Measurements from ENCODE around the gene LCORL. TPM values are rescaled to one million over a fixed set of nuclear protein-coding genes. Genes with fewer than 3 reads are reported as not detected.

LCORL gene
- total and polyA plus RNA-seq, 9 of the 15 experiments (the other 6 are each of a cell fraction or from before 2014, with no cell fraction given), result 3.1 to 24.5 (median 11.1) TPM

GRCh38 chr4:18021720-18022571, at the start of gene LCORL (continued):
- TF ChIP-seq, protein P1, sequence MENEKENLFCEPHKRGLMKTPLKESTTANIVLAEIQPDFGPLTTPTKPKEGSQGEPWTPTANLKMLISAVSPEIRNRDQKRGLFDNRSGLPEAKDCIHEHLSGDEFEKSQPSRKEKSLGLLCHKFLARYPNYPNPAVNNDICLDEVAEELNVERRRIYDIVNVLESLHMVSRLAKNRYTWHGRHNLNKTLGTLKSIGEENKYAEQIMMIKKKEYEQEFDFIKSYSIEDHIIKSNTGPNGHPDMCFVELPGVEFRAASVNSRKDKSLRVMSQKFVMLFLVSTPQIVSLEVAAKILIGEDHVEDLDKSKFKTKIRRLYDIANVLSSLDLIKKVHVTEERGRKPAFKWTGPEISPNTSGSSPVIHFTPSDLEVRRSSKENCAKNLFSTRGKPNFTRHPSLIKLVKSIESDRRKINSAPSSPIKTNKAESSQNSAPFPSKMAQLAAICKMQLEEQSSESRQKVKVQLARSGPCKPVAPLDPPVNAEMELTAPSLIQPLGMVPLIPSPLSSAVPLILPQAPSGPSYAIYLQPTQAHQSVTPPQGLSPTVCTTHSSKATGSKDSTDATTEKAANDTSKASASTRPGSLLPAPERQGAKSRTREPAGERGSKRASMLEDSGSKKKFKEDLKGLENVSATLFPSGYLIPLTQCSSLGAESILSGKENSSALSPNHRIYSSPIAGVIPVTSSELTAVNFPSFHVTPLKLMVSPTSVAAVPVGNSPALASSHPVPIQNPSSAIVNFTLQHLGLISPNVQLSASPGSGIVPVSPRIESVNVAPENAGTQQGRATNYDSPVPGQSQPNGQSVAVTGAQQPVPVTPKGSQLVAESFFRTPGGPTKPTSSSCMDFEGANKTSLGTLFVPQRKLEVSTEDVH (IDR thresholded peaks at IDR 0.05; ENCODE audit: low read depth, partially characterized antibody), result no peak
- TF ChIP-seq ZNF778 (CRISPR knock-in tag; IDR thresholded peaks at IDR 0.05) (no peak), POLR2A (conservative IDR thresholded peaks at IDR 0.05) (peak; percentile 79), FOXJ3 (CRISPR knock-in tag; IDR thresholded peaks at IDR 0.05) (0 out of 2 replicates have a peak, but pooled peaks have one; percentile 38), ZBTB12 (CRISPR knock-in tag; IDR thresholded peaks at IDR 0.05) (peak; percentile 26; the same call in 1 of the 2 replicates), NRF1 (conservative IDR thresholded peaks at IDR 0.05 in 1 of 2, IDR thresholded peaks at IDR 0.05 in 1 of 2) (peak; percentile 78 to 81), CHD2 (IDR thresholded peaks at IDR 0.05; ENCODE audit: low read depth, low read length) (peak; percentile 41), USF1 (CRISPR knock-in tag; IDR thresholded peaks at IDR 0.05) (peak; percentile 81), CREB1 (IDR thresholded peaks at IDR 0.05) (peak; percentile 76), CREB1 (CRISPR knock-in tag; IDR thresholded peaks at IDR 0.05) (no peak; the same call in 1 of the 2 replicates), SMARCE1 (IDR thresholded peaks at IDR 0.05) (peak; percentile 31; the same call in 1 of the 2 replicates), MYC (IDR thresholded peaks at IDR 0.05; ENCODE audit: low read depth, low read length) (peak; percentile 92), MYC (CRISPR knock-in tag; IDR thresholded peaks at IDR 0.05; ENCODE audit: borderline replicate concordance, low read depth) (no peak), HDAC1 (IDR thresholded peaks at IDR 0.05) (peak in 1 of 2 experiments; percentile 91; a peak in 2 of 4 replicates), ATF6 (CRISPR knock-in tag; IDR thresholded peaks at IDR 0.05) (no peak)
- TF ChIP-seq, protein P2, sequence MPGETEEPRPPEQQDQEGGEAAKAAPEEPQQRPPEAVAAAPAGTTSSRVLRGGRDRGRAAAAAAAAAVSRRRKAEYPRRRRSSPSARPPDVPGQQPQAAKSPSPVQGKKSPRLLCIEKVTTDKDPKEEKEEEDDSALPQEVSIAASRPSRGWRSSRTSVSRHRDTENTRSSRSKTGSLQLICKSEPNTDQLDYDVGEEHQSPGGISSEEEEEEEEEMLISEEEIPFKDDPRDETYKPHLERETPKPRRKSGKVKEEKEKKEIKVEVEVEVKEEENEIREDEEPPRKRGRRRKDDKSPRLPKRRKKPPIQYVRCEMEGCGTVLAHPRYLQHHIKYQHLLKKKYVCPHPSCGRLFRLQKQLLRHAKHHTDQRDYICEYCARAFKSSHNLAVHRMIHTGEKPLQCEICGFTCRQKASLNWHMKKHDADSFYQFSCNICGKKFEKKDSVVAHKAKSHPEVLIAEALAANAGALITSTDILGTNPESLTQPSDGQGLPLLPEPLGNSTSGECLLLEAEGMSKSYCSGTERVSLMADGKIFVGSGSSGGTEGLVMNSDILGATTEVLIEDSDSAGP (CRISPR knock-in tag; IDR thresholded peaks at IDR 0.05), result no peak
- TF ChIP-seq, protein P3, sequence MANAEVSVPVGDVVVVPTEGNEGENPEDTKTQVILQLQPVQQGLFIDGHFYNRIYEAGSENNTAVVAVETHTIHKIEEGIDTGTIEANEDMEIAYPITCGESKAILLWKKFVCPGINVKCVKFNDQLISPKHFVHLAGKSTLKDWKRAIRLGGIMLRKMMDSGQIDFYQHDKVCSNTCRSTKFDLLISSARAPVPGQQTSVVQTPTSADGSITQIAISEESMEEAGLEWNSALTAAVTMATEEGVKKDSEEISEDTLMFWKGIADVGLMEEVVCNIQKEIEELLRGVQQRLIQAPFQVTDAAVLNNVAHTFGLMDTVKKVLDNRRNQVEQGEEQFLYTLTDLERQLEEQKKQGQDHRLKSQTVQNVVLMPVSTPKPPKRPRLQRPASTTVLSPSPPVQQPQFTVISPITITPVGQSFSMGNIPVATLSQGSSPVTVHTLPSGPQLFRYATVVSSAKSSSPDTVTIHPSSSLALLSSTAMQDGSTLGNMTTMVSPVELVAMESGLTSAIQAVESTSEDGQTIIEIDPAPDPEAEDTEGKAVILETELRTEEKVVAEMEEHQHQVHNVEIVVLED (CRISPR knock-in tag; IDR thresholded peaks at IDR 0.05), result peak; percentile 84

Data from K562 (cell line).